ENCODE data around the gene KCNN2. TPM values are rescaled to one million over a fixed set of nuclear protein-coding genes. Genes with fewer than 3 reads are reported as not detected.

The KCNN2 gene
- total and polyA plus RNA-seq, 7 donors: 0.20 to 2.9 (median 0.63) TPM

- Histone ChIP-seq H3K9me3 (no peaks in the 10 kb centered on the region), H3K4me3 (peak overlapping the region; percentile 86), H3K27ac (no peak overlapping the region), H3K4me1 (peaks cover 5% of the 10 kb centered on the region), H3K27me3 (ENCODE audit: insufficient read depth in 3 of 3, low read length in 2 of 3) (peaks cover 3 to 20% (median 6%) of the 10 kb centered on the region in 3 donors), H3K36me3 (ENCODE audit: insufficient read depth in 1 of 2, low read depth in 1 of 2) (no peaks in the 10 kb centered on the region)
- DNase-seq (no peak), ATAC-seq (no peak)
- 18 to 20% (median 19%) methylated on average over 10 of the region's 10 CpGs for WGBS, 3 donors
- no peak for TF ChIP-seq CTCF (IDR thresholded peaks at IDR 0.05)
- intact Hi-C loops (cut with DNase I): loop anchor here in 1 of 2 donors (2.0 kb wide), 1 partner anchor 87 kb away; no protein-coding TSS in a partner anchor
Measured at GRCh38 chr5:114363837-114364236, 2.0 kb downstream of the KCNN2 start.

GRCh38 chr5:114367029-114367428 is 5.2 kb downstream of the KCNN2 start:
- DNase-seq (no peak), ATAC-seq (no peak)
- H3K27me3 ChIP-seq (ENCODE audit: insufficient read depth in 3 of 3, low read length in 2 of 3): peaks cover 3 to 11% (median 3%) of the 10 kb centered on the region in 3 donors
- no peaks in the 10 kb centered on the region for H3K9me3 ChIP-seq
- H3K4me1 ChIP-seq: no peaks in the 10 kb centered on the region
- no peak overlapping the region for H3K4me3 ChIP-seq
- no peak for TF ChIP-seq CTCF (IDR thresholded peaks at IDR 0.05)
- no peak overlapping the region for H3K27ac ChIP-seq
- intact Hi-C loops (cut with DNase I): no loop called here
- H3K36me3 ChIP-seq (ENCODE audit: insufficient read depth in 1 of 2, low read depth in 1 of 2): no peaks in the 10 kb centered on the region
- 57 to 67% (median 64%) methylated on average over 2 of the region's 2 CpGs for WGBS, 3 donors

GRCh38 chr5:114369680-114370417 is 8.0 kb downstream of the KCNN2 start:
- no peak for TF ChIP-seq CTCF (IDR thresholded peaks at IDR 0.05)
- no peak for ATAC-seq
- no peaks in the 10 kb centered on the region for H3K27me3 ChIP-seq (ENCODE audit: insufficient read depth in 3 of 3, low read length in 2 of 3)
- intact Hi-C loops (cut with DNase I): no loop called here
- 79 to 80% (median 79%) methylated on average over 7 of the region's 7 CpGs for WGBS, 3 donors
- no peak overlapping the region for H3K4me3 ChIP-seq
- no peaks in the 10 kb centered on the region for H3K9me3 ChIP-seq
- no peak for DNase-seq
- H3K36me3 ChIP-seq (ENCODE audit: insufficient read depth in 1 of 2, low read depth in 1 of 2): no peaks in the 10 kb centered on the region
- H3K4me1 ChIP-seq: no peaks in the 10 kb centered on the region
- no peak overlapping the region for H3K27ac ChIP-seq

GRCh38 chr5:114377050-114377844 is 15.4 kb downstream of the KCNN2 start:
- H3K4me1 ChIP-seq: no peaks in the 10 kb centered on the region
- H3K36me3 ChIP-seq (ENCODE audit: insufficient read depth in 1 of 2, low read depth in 1 of 2): no peaks in the 10 kb centered on the region
- no peak overlapping the region for H3K4me3 ChIP-seq
- no peaks in the 10 kb centered on the region for H3K9me3 ChIP-seq
- intact Hi-C loops (cut with DNase I): no loop called here
- TF ChIP-seq CTCF (IDR thresholded peaks at IDR 0.05): no peak
- ATAC-seq (no peak), DNase-seq (no peak)
- WGBS, 3 donors: 42 to 46% (median 43%) methylated on average over 7 of the region's 7 CpGs
- H3K27ac ChIP-seq: no peak overlapping the region
- H3K27me3 ChIP-seq (ENCODE audit: insufficient read depth in 3 of 3, low read length in 2 of 3): no peaks in the 10 kb centered on the region
